ENCODE results near the gene JPH2.

JPH2 gene

DNA sequence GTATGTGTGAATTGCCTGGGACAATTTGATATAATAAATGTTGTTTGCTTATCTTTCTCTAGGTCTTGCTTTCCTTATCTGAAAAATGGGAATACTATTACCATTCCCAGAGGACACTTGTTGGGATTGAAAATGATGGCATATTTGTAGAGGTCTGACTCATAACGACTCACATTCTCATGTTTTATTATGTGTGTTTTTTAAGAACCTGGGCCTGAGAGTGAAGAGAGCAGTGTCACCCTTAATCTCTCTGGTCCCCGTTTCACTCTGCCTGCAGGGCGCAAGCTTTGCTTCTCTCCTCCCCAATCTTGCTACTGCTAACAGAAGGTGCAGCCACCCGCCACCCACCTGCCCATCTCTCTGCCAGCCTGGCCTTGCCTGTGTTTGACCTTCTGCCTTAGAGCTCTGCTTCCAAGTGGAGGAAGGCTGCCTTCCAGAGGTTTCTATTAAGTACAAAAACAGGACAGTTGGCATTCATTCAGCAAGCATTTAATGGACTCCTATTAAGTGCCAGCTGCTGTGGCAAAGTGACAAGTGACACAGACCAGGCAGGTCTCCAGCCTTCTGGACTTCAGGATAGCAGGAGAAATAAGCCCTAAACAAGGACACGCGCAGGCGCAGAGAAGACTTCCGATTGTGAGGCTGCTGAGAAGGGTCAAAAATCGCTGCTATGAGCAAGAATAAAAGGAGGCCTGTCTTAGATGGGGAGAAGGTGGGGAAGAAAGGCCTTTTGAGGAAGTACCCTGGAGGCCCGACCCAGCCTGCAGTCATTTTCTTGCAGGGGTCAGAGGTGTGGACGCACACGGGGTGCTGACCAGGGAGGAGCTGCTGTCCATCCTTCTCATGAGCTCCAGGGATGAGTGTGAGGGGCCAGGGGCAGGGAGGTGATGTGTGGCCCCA, 112.5 kb downstream of the JPH2 start:
- ATAC-seq = peak; percentile 59
- TF ChIP-seq, protein P1, sequence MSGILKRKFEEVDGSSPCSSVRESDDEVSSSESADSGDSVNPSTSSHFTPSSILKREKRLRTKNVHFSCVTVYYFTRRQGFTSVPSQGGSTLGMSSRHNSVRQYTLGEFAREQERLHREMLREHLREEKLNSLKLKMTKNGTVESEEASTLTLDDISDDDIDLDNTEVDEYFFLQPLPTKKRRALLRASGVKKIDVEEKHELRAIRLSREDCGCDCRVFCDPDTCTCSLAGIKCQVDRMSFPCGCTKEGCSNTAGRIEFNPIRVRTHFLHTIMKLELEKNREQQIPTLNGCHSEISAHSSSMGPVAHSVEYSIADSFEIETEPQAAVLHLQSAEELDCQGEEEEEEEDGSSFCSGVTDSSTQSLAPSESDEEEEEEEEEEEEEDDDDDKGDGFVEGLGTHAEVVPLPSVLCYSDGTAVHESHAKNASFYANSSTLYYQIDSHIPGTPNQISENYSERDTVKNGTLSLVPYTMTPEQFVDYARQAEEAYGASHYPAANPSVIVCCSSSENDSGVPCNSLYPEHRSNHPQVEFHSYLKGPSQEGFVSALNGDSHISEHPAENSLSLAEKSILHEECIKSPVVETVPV (CRISPR knock-in tag; IDR thresholded peaks at IDR 0.05) = no peak
- TF ChIP-seq ISL1 (CRISPR knock-in tag; IDR thresholded peaks at IDR 0.05) = peak; percentile 68
- no peak for TF ChIP-seq ZNF8 (CRISPR knock-in tag; IDR thresholded peaks at IDR 0.05)
- TF ChIP-seq ESRRG (CRISPR knock-in tag; IDR thresholded peaks at IDR 0.05) = no peak
- TF ChIP-seq ZNF565 (CRISPR knock-in tag; conservative IDR thresholded peaks at IDR 0.05; ENCODE audit: low read depth) = 0 out of 2 replicates have a peak, but pooled peaks have one; percentile 32
- TF ChIP-seq, protein P2, sequence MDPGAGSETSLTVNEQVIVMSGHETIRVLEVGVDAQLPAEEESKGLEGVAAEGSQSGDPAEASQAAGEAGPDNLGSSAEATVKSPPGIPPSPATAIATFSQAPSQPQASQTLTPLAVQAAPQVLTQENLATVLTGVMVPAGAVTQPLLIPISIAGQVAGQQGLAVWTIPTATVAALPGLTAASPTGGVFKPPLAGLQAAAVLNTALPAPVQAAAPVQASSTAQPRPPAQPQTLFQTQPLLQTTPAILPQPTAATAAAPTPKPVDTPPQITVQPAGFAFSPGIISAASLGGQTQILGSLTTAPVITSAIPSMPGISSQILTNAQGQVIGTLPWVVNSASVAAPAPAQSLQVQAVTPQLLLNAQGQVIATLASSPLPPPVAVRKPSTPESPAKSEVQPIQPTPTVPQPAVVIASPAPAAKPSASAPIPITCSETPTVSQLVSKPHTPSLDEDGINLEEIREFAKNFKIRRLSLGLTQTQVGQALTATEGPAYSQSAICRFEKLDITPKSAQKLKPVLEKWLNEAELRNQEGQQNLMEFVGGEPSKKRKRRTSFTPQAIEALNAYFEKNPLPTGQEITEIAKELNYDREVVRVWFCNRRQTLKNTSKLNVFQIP (CRISPR knock-in tag; IDR thresholded peaks at IDR 0.05; ENCODE audit: borderline replicate concordance, low read depth) = no peak
- TF ChIP-seq, protein P3, sequence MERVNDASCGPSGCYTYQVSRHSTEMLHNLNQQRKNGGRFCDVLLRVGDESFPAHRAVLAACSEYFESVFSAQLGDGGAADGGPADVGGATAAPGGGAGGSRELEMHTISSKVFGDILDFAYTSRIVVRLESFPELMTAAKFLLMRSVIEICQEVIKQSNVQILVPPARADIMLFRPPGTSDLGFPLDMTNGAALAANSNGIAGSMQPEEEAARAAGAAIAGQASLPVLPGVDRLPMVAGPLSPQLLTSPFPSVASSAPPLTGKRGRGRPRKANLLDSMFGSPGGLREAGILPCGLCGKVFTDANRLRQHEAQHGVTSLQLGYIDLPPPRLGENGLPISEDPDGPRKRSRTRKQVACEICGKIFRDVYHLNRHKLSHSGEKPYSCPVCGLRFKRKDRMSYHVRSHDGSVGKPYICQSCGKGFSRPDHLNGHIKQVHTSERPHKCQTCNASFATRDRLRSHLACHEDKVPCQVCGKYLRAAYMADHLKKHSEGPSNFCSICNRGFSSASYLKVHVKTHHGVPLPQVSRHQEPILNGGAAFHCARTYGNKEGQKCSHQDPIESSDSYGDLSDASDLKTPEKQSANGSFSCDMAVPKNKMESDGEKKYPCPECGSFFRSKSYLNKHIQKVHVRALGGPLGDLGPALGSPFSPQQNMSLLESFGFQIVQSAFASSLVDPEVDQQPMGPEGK (CRISPR knock-in tag; IDR thresholded peaks at IDR 0.05; ENCODE audit: borderline replicate concordance) = no peak
- TF ChIP-seq, protein P4, sequence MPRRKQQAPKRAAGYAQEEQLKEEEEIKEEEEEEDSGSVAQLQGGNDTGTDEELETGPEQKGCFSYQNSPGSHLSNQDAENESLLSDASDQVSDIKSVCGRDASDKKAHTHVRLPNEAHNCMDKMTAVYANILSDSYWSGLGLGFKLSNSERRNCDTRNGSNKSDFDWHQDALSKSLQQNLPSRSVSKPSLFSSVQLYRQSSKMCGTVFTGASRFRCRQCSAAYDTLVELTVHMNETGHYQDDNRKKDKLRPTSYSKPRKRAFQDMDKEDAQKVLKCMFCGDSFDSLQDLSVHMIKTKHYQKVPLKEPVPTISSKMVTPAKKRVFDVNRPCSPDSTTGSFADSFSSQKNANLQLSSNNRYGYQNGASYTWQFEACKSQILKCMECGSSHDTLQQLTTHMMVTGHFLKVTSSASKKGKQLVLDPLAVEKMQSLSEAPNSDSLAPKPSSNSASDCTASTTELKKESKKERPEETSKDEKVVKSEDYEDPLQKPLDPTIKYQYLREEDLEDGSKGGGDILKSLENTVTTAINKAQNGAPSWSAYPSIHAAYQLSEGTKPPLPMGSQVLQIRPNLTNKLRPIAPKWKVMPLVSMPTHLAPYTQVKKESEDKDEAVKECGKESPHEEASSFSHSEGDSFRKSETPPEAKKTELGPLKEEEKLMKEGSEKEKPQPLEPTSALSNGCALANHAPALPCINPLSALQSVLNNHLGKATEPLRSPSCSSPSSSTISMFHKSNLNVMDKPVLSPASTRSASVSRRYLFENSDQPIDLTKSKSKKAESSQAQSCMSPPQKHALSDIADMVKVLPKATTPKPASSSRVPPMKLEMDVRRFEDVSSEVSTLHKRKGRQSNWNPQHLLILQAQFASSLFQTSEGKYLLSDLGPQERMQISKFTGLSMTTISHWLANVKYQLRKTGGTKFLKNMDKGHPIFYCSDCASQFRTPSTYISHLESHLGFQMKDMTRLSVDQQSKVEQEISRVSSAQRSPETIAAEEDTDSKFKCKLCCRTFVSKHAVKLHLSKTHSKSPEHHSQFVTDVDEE (CRISPR knock-in tag; IDR thresholded peaks at IDR 0.05) = peak; percentile 59
- TF ChIP-seq, protein P5, sequence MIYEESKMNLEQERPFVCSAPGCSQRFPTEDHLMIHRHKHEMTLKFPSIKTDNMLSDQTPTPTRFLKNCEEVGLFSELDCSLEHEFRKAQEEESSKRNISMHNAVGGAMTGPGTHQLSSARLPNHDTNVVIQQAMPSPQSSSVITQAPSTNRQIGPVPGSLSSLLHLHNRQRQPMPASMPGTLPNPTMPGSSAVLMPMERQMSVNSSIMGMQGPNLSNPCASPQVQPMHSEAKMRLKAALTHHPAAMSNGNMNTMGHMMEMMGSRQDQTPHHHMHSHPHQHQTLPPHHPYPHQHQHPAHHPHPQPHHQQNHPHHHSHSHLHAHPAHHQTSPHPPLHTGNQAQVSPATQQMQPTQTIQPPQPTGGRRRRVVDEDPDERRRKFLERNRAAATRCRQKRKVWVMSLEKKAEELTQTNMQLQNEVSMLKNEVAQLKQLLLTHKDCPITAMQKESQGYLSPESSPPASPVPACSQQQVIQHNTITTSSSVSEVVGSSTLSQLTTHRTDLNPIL (CRISPR knock-in tag; IDR thresholded peaks at IDR 0.05; ENCODE audit: low read depth) = 0 out of 2 replicates have a peak, but pooled peaks have one; percentile 21
- no peak for TF ChIP-seq ARNTL (CRISPR knock-in tag; IDR thresholded peaks at IDR 0.05; ENCODE audit: borderline replicate concordance, low read depth)
- TF ChIP-seq TCF4 (CRISPR knock-in tag; IDR thresholded peaks at IDR 0.05; ENCODE audit: borderline replicate concordance) = peak; percentile 99
- no peak for TF ChIP-seq RARB (CRISPR knock-in tag; IDR thresholded peaks at IDR 0.05)
- no peak; the same call in 1 of the 2 replicates for TF ChIP-seq SNAI2 (CRISPR knock-in tag; IDR thresholded peaks at IDR 0.05)
- no peak for TF ChIP-seq ZNF70 (CRISPR knock-in tag; IDR thresholded peaks at IDR 0.05)
- peak; percentile 58; the same call in 1 of the 2 replicates for TF ChIP-seq PPARA (CRISPR knock-in tag; IDR thresholded peaks at IDR 0.05; ENCODE audit: borderline replicate concordance)
- TF ChIP-seq CSDC2 (CRISPR knock-in tag; IDR thresholded peaks at IDR 0.05) = no peak
- TF ChIP-seq ZFP3 (CRISPR knock-in tag; IDR thresholded peaks at IDR 0.05) = no peak
- TF ChIP-seq BACH2 (CRISPR knock-in tag; IDR thresholded peaks at IDR 0.05; ENCODE audit: borderline replicate concordance) = no peak
- no peak for TF ChIP-seq ZC3H10 (CRISPR knock-in tag; IDR thresholded peaks at IDR 0.05)
- TF ChIP-seq ZFP30 (CRISPR knock-in tag; IDR thresholded peaks at IDR 0.05) = no peak
- TF ChIP-seq GLIS3 (CRISPR knock-in tag; IDR thresholded peaks at IDR 0.05) = no peak
- TF ChIP-seq OSR1 (CRISPR knock-in tag; IDR thresholded peaks at IDR 0.05) = no peak
- TF ChIP-seq TOX (CRISPR knock-in tag; IDR thresholded peaks at IDR 0.05; ENCODE audit: borderline replicate concordance) = no peak

DNA sequence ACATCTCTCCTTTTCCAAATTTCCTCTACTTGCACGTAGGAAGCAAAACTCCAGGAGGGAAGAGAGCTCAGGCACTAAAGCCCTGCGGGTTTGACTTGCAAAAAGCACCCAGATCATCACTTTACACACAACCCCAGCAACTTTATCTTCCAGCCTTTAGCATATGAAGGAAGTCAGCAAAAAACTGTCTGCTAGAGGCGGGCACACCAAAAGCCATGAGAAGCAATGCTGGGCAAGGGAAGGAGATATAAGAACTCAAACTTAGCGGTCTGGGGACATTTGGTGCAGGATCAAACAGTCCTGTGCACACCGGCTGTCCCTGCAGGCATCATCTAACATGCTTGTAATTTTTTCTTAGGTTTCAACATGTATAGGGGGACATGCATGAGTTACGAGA, 113.3 kb downstream of the JPH2 start:
- no peak for ATAC-seq
- TF ChIP-seq, protein P2 (CRISPR knock-in tag; IDR thresholded peaks at IDR 0.05; ENCODE audit: borderline replicate concordance, low read depth) = no peak
- TF ChIP-seq, protein P4 (CRISPR knock-in tag; IDR thresholded peaks at IDR 0.05) = no peak
- no peak for TF ChIP-seq ZNF8 (CRISPR knock-in tag; IDR thresholded peaks at IDR 0.05)
- TF ChIP-seq, protein P3 (CRISPR knock-in tag; IDR thresholded peaks at IDR 0.05; ENCODE audit: borderline replicate concordance) = no peak
- TF ChIP-seq ZFP3 (CRISPR knock-in tag; IDR thresholded peaks at IDR 0.05) = no peak
- no peak for TF ChIP-seq ARNTL (CRISPR knock-in tag; IDR thresholded peaks at IDR 0.05; ENCODE audit: borderline replicate concordance, low read depth)
